ENCODE measurements around the gene SLC25A30.

GRCh38 chr13:45439008-45439407, 20.8 kb upstream of the SLC25A30 start:
- TF ChIP-seq, protein P1, sequence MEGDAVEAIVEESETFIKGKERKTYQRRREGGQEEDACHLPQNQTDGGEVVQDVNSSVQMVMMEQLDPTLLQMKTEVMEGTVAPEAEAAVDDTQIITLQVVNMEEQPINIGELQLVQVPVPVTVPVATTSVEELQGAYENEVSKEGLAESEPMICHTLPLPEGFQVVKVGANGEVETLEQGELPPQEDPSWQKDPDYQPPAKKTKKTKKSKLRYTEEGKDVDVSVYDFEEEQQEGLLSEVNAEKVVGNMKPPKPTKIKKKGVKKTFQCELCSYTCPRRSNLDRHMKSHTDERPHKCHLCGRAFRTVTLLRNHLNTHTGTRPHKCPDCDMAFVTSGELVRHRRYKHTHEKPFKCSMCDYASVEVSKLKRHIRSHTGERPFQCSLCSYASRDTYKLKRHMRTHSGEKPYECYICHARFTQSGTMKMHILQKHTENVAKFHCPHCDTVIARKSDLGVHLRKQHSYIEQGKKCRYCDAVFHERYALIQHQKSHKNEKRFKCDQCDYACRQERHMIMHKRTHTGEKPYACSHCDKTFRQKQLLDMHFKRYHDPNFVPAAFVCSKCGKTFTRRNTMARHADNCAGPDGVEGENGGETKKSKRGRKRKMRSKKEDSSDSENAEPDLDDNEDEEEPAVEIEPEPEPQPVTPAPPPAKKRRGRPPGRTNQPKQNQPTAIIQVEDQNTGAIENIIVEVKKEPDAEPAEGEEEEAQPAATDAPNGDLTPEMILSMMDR (IDR thresholded peaks at IDR 0.05; ENCODE audit: borderline replicate concordance, extremely low read depth, low read length, poor library complexity, severe bottlenecking): no peak
- no peak for TF ChIP-seq EZH2 (IDR thresholded peaks at IDR 0.05; ENCODE audit: borderline replicate concordance, low read depth, low read length, severe bottlenecking)
